ENCODE data around the gene COL15A1. TPM values are rescaled to one million over a fixed set of nuclear protein-coding genes. Genes with fewer than 3 reads are reported as not detected.

COL15A1 gene
- polyA plus RNA-seq, 4 donors, result 0.22 to 12.5 (median 2.5) TPM

DNA sequence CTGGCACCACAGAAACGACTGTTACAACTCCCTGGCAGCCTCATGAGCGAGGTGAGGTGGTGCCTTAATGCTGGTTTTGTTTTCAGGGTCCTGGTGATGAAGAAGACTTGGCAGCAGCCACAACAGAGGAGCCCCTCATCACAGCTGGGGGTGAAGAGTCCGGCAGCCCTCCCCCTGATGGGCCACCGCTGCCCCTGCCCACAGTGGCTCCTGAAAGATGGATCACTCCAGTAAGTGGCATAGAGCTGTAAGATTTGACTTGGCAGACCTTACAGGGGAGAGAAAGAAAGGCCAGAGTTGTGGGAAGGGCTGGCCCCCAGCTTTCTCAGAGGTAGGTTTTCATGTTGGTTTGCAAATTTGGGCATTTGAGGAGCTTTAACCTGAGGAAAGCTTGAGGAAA, 72.2 kb downstream of the COL15A1 start:
- DNase-seq, result no peak
- WGBS, 3 donors, result 66 to 83% (median 69%) methylated on average over 4 of the region's 4 CpGs
- no peaks in the 10 kb centered on the region for H3K4me1 ChIP-seq (ENCODE audit: control insufficient read depth in 3 of 3, insufficient read depth in 2 of 3, low read depth in 1 of 3, low read length in 2 of 3)
- H3K9me3 ChIP-seq (ENCODE audit: control insufficient read depth in 2 of 2, insufficient read depth in 1 of 2, low read depth in 1 of 2, low read length in 1 of 2), result peaks cover 0 to 2% of the 10 kb centered on the region in 2 donors
- no peak overlapping the region for H3K4me3 ChIP-seq (ENCODE audit: low read depth in 1 of 3, low read length in 3 of 3)
- FAIRE-seq, result no peak
- no peak overlapping the region for H3K27ac ChIP-seq (ENCODE audit: low read depth in 1 of 3, low read length in 2 of 3)
- H3K27me3 ChIP-seq (ENCODE audit: control insufficient read depth in 3 of 3, insufficient read depth in 3 of 3, low read length in 3 of 3), result no peaks in the 10 kb centered on the region
- no peaks in the 10 kb centered on the region for H3K36me3 ChIP-seq (ENCODE audit: control insufficient read depth in 3 of 3, insufficient read depth in 2 of 3, low read depth in 1 of 3, low read length in 3 of 3)

- no peak for FAIRE-seq
- no peak overlapping the region for H3K4me3 ChIP-seq (ENCODE audit: low read depth in 1 of 3, low read length in 3 of 3)
- H3K27ac ChIP-seq (ENCODE audit: low read depth in 1 of 3, low read length in 2 of 3), result no peak overlapping the region
- DNase-seq, result no peak
- H3K9me3 ChIP-seq (ENCODE audit: control insufficient read depth in 2 of 2, insufficient read depth in 1 of 2, low read depth in 1 of 2, low read length in 1 of 2), result peaks cover 0 to 2% of the 10 kb centered on the region in 2 donors
- no peaks in the 10 kb centered on the region for H3K4me1 ChIP-seq (ENCODE audit: control insufficient read depth in 3 of 3, insufficient read depth in 2 of 3, low read depth in 1 of 3, low read length in 2 of 3)
- no peaks in the 10 kb centered on the region for H3K27me3 ChIP-seq (ENCODE audit: control insufficient read depth in 3 of 3, insufficient read depth in 3 of 3, low read length in 3 of 3)
- no peaks in the 10 kb centered on the region for H3K36me3 ChIP-seq (ENCODE audit: control insufficient read depth in 3 of 3, insufficient read depth in 2 of 3, low read depth in 1 of 3, low read length in 3 of 3)
- 93 to 95% (median 93%) methylated on average over 10 of the region's 10 CpGs for WGBS, 3 donors
These were observed 73.1 kb downstream of the COL15A1 start for GRCh38 chr9:99016681-99017387.

- DNase-seq, result no peak
- WGBS, 3 donors, result 70 to 88% (median 77%) methylated on average over 1 of the region's 1 CpG
- Histone ChIP-seq H3K4me3 (ENCODE audit: low read depth in 1 of 3, low read length in 3 of 3) (no peak overlapping the region), H3K27ac (ENCODE audit: low read depth in 1 of 3, low read length in 2 of 3) (peak overlapping the region in 1 of 3 donors; percentile 51), H3K36me3 (ENCODE audit: control insufficient read depth in 3 of 3, insufficient read depth in 2 of 3, low read depth in 1 of 3, low read length in 3 of 3) (no peaks in the 10 kb centered on the region), H3K27me3 (ENCODE audit: control insufficient read depth in 3 of 3, insufficient read depth in 3 of 3, low read length in 3 of 3) (no peaks in the 10 kb centered on the region), H3K4me1 (ENCODE audit: control insufficient read depth in 3 of 3, insufficient read depth in 2 of 3, low read depth in 1 of 3, low read length in 2 of 3) (no peaks in the 10 kb centered on the region), H3K9me3 (ENCODE audit: control insufficient read depth in 2 of 2, insufficient read depth in 1 of 2, low read depth in 1 of 2, low read length in 1 of 2) (no peaks in the 10 kb centered on the region)
- FAIRE-seq, result no peak
These were observed 74.9 kb downstream of the COL15A1 start for GRCh38 chr9:99018653-99019052.

- WGBS, 3 donors, result 68 to 74% (median 68%) methylated on average over 4 of the region's 4 CpGs
- Histone ChIP-seq H3K9me3 (ENCODE audit: control insufficient read depth in 2 of 2, insufficient read depth in 1 of 2, low read depth in 1 of 2, low read length in 1 of 2) (no peaks in the 10 kb centered on the region), H3K27me3 (ENCODE audit: control insufficient read depth in 3 of 3, insufficient read depth in 3 of 3, low read length in 3 of 3) (no peaks in the 10 kb centered on the region), H3K36me3 (ENCODE audit: control insufficient read depth in 3 of 3, insufficient read depth in 2 of 3, low read depth in 1 of 3, low read length in 3 of 3) (no peaks in the 10 kb centered on the region), H3K27ac (ENCODE audit: low read depth in 1 of 3, low read length in 2 of 3) (peak overlapping the region in 1 of 3 donors; percentile 59), H3K4me1 (ENCODE audit: control insufficient read depth in 3 of 3, insufficient read depth in 2 of 3, low read depth in 1 of 3, low read length in 2 of 3) (no peaks in the 10 kb centered on the region), H3K4me3 (ENCODE audit: low read depth in 1 of 3, low read length in 3 of 3) (no peak overlapping the region)
- DNase-seq, result no peak
- FAIRE-seq, result no peak
These were observed 76.0 kb downstream of the COL15A1 start for GRCh38 chr9:99019510-99020331.

- H3K27me3 ChIP-seq (ENCODE audit: control insufficient read depth in 3 of 3, insufficient read depth in 3 of 3, low read length in 3 of 3), result no peaks in the 10 kb centered on the region
- DNase-seq, result no peak
- H3K9me3 ChIP-seq (ENCODE audit: control insufficient read depth in 2 of 2, insufficient read depth in 1 of 2, low read depth in 1 of 2, low read length in 1 of 2), result no peaks in the 10 kb centered on the region
- H3K27ac ChIP-seq (ENCODE audit: low read depth in 1 of 3, low read length in 2 of 3), result no peak overlapping the region
- H3K4me3 ChIP-seq (ENCODE audit: low read depth in 1 of 3, low read length in 3 of 3), result no peak overlapping the region
- 82 to 94% (median 86%) methylated on average over 7 to 8 of the region's 8 CpGs for WGBS, 3 donors
- H3K36me3 ChIP-seq (ENCODE audit: control insufficient read depth in 3 of 3, insufficient read depth in 2 of 3, low read depth in 1 of 3, low read length in 3 of 3), result no peaks in the 10 kb centered on the region
- FAIRE-seq, result no peak
- no peaks in the 10 kb centered on the region for H3K4me1 ChIP-seq (ENCODE audit: control insufficient read depth in 3 of 3, insufficient read depth in 2 of 3, low read depth in 1 of 3, low read length in 2 of 3)
These were observed 77.2 kb downstream of the COL15A1 start for GRCh38 chr9:99020786-99021436.

- FAIRE-seq (no peak), DNase-seq (no peak)
- WGBS, 3 donors, result 82 to 88% (median 86%) methylated on average over 3 of the region's 3 CpGs
- Histone ChIP-seq H3K4me3 (ENCODE audit: low read depth in 1 of 3, low read length in 3 of 3) (no peak overlapping the region), H3K27me3 (ENCODE audit: control insufficient read depth in 3 of 3, insufficient read depth in 3 of 3, low read length in 3 of 3) (no peaks in the 10 kb centered on the region), H3K9me3 (ENCODE audit: control insufficient read depth in 2 of 2, insufficient read depth in 1 of 2, low read depth in 1 of 2, low read length in 1 of 2) (no peaks in the 10 kb centered on the region), H3K4me1 (ENCODE audit: control insufficient read depth in 3 of 3, insufficient read depth in 2 of 3, low read depth in 1 of 3, low read length in 2 of 3) (no peaks in the 10 kb centered on the region), H3K36me3 (ENCODE audit: control insufficient read depth in 3 of 3, insufficient read depth in 2 of 3, low read depth in 1 of 3, low read length in 3 of 3) (no peaks in the 10 kb centered on the region), H3K27ac (ENCODE audit: low read depth in 1 of 3, low read length in 2 of 3) (no peak overlapping the region)
These were observed 77.8 kb downstream of the COL15A1 start for GRCh38 chr9:99021512-99021911.

GRCh38 chr9:99023231-99023630, 79.5 kb downstream of the COL15A1 start:
- FAIRE-seq (no peak), DNase-seq (no peak)
- WGBS, 3 donors, result 69 to 80% (median 77%) methylated on average over 8 of the region's 8 CpGs
- H3K9me3 ChIP-seq (ENCODE audit: control insufficient read depth in 2 of 2, insufficient read depth in 1 of 2, low read depth in 1 of 2, low read length in 1 of 2), result no peaks in the 10 kb centered on the region
- no peaks in the 10 kb centered on the region for H3K4me1 ChIP-seq (ENCODE audit: control insufficient read depth in 3 of 3, insufficient read depth in 2 of 3, low read depth in 1 of 3, low read length in 2 of 3)
- no peaks in the 10 kb centered on the region for H3K36me3 ChIP-seq (ENCODE audit: control insufficient read depth in 3 of 3, insufficient read depth in 2 of 3, low read depth in 1 of 3, low read length in 3 of 3)
- no peak overlapping the region for H3K27ac ChIP-seq (ENCODE audit: low read depth in 1 of 3, low read length in 2 of 3)
- H3K4me3 ChIP-seq (ENCODE audit: low read depth in 1 of 3, low read length in 3 of 3), result no peak overlapping the region
- no peaks in the 10 kb centered on the region for H3K27me3 ChIP-seq (ENCODE audit: control insufficient read depth in 3 of 3, insufficient read depth in 3 of 3, low read length in 3 of 3)

- FAIRE-seq, result no peak
- 71 to 81% (median 80%) methylated on average over 1 of the region's 1 CpG for WGBS, 3 donors
- no peak for DNase-seq
- Histone ChIP-seq H3K36me3 (ENCODE audit: control insufficient read depth in 3 of 3, insufficient read depth in 2 of 3, low read depth in 1 of 3, low read length in 3 of 3) (no peaks in the 10 kb centered on the region), H3K4me1 (ENCODE audit: control insufficient read depth in 3 of 3, insufficient read depth in 2 of 3, low read depth in 1 of 3, low read length in 2 of 3) (no peaks in the 10 kb centered on the region), H3K27me3 (ENCODE audit: control insufficient read depth in 3 of 3, insufficient read depth in 3 of 3, low read length in 3 of 3) (no peaks in the 10 kb centered on the region), H3K4me3 (ENCODE audit: low read depth in 1 of 3, low read length in 3 of 3) (no peak overlapping the region), H3K9me3 (ENCODE audit: control insufficient read depth in 2 of 2, insufficient read depth in 1 of 2, low read depth in 1 of 2, low read length in 1 of 2) (no peaks in the 10 kb centered on the region), H3K27ac (ENCODE audit: low read depth in 1 of 3, low read length in 2 of 3) (no peak overlapping the region)
These were observed 80.1 kb downstream of the COL15A1 start for GRCh38 chr9:99023831-99024230.

All from small intestine (tissue), 7 donors.